Measurements from ENCODE around the gene FAH. TPM values are rescaled to one million over a fixed set of nuclear protein-coding genes. Genes with fewer than 3 reads are reported as not detected.
"Not testable (repeated sequence)": the region's sequence is repeated elsewhere in the genome, so short reads cannot be mapped to it uniquely, and the experiment has no call there.

Gene FAH
- total RNA-seq, 1 experiment from 2014 or later = 27.6 TPM

DNA sequence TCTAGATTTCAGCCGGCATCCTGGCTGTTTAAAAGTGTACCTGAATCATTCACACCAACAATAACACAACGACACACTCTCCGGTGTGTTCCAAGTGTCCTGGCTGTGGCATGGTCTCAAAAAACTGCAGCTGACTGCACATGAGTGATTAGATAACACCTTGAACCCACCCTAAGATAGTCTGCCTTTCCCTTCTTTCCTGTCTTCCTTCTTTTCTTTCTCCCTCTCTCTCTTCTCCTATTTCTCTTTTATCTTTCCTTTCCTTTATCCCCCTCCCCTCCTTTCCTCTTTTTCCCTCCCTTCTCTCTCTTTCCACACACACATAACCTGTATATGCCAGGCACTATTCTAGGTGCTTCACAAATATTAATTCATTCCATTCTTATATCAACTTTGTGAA is 1.2 kb upstream of the FAH start:
- no peak for DNase-seq (ENCODE audit: low spot score)

DNA sequence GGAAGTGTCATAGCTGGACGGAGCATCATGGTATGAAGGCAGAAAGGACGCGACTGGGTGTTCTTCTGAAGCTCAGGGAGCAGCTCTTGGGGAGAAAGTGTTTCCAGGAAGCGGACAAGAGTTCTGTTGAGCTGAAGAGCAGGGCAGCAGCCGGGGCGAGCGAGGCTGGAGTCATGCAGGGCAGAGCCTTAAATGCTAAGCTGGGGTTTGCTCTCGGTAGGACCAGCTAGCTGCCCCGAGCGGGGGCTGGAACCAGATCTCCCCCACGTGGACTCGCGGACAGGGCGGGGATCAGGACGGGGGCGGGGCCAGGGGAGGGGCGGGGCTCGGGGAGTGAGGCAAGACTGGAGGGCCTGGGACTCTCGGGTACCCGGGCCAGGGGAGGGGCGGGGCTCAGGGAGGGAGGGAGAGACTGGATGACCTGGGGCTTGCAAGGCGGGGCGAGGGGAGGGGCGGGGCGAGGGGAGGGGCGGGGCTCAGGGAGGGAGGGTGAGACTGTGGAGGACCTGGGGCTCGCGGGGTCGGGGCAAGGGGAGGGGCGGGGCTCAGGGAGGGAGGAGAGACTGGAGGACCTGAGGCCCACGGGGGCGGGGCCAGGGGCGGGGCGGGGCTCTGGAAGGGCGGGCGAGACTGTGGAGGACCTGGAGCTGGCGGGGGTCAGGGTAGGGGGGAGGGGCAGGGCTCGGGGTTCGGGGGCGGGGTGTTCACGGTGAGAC is 461 bp upstream of the FAH start:
- DNase-seq (ENCODE audit: low spot score) = peak; percentile 92

DNA sequence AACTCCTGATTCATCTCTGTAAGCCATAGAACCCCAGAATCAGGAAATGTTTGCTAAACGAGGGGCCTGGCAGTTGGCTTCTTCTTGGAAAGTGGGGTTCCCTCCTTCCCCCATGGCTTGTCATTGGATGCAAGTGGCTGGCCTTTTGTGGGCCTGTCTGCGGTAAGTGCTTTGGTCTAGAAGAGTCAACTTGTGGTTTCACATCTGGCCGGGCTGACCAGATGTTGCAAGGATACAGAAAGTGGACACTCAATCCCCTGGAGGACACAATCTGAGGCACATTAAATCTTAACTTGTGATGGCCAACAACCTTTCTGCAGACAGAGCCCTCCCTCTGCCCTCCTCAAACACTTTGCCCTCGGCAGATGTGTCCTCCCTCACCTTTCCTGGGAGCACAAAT is 1.1 kb downstream of the FAH start:
- DNase-seq (ENCODE audit: low spot score) = no peak

DNA sequence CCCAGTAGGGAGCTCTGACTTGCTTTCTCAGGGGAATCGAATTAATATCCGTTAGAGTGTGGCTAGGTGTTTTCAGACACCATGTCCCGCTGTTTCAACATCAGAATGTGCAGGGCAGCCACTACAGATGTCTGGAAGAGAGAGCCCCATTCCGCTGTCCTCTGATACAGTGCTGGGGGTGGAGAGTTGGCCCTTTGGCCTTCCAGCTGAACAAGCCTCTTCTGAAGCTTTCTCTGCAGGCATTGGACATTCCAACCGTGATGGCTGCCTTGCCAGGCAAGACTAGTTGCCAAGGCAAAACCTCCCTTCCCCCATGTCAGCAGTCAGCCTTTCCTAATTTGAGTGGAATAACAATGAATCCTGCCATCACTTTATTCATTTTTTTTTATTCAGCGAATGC is 1.5 kb downstream of the FAH start:
- DNase-seq (ENCODE audit: low spot score) = no peak

DNA sequence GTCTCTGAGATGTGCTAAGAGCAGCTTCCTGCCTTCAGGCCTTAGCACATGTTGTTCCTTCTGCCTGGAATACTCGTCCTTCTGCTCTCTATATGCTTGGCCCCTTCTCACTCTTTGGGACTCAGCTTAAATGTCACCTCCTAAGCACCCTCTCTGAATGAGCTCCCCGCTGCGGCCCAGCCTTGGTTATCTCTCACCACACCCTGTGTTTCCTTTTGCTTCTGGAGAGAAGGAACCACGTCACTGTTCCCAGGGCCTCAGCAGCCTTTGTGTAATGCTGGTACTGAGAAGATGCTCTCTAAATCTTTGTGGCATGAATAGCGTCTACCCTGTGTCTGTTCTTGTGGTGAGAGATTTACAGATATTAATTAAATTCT is 2.2 kb downstream of the FAH start:
- no peak for DNase-seq (ENCODE audit: low spot score)

DNA sequence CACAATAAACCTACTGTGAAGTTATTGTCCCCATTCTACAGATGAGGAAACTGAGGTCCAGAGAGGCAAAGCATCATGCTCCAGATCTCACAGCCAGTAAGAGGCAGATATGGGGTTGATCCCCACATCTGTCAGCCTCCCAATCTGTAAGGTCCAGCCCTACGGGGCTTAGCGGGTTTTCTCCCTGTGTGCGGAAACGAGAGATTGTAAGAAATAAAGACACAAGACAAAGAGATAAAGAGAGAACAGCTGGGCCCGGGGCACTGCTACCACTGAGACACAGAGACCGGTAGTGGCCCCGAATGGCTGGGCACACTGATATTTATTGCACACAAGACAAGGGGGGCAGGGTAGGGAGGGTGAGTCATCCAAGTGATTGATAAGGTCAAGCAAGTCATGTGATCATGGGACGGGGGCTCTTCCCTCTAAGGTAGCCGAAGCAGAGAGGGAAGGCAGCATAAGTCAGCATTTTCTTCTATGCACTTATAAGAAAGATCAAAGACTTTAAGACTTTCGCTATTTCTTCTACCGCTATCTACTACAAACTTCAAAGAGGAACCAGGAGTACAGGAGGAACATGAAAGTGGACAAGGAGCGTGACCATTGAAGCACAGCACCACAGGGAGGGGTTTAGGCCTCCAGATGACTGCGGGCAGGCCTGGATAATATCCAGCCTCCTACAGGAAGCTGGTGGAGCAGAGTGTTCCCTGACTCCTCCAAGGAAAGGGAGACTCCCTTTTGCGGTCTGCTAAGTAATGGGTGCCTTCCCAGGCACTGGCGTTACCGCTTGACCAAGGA is 2.8 kb downstream of the FAH start:
- not testable (repeated sequence) for DNase-seq (ENCODE audit: low spot score)

DNA sequence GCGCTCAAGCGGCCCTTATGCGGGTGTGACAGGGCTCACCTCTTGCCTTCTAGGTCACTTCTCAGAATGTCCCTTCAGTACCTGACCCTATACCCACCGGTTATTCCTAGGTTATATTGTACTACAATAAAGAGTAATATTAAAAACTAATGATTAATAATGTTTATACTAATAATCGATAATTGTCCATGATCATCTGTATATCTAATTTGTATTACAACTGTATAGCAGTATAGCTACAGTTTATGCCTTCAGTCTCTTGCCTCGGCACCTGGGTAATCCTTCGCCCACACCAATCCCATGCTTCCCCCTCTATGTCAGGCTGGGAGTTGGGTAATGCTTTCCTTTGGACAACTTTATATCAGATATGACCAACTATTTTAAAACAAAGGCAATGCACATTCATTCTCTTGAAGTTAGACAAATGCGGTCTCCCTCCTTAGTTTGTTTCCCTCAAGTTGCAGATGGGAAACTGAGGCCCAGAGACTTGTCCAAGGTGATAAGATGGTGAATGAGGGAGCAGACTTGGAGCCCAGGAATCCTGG is 3.4 kb downstream of the FAH start:
- DNase-seq (ENCODE audit: low spot score) = no peak

DNA sequence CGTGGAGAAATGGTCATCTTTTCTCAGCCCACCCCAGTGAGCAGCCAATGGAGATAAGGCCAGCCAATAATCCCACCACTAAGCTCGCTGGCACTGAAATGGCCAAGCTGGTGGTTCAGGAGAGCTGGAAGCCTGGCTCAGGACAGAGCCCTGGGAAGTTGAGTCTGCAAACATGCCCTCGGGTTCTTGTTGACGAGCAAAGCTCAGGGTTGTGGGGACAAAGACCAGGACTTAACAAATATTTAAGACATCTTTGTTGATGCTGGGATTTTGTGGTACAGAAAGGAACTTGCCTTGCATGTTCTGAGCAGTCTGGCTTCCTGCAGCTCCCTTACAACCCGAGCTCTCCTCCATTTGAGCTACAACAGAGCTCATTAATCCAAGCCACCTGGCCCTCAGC is 4.4 kb downstream of the FAH start:
- no peak for DNase-seq (ENCODE audit: low spot score)

DNA sequence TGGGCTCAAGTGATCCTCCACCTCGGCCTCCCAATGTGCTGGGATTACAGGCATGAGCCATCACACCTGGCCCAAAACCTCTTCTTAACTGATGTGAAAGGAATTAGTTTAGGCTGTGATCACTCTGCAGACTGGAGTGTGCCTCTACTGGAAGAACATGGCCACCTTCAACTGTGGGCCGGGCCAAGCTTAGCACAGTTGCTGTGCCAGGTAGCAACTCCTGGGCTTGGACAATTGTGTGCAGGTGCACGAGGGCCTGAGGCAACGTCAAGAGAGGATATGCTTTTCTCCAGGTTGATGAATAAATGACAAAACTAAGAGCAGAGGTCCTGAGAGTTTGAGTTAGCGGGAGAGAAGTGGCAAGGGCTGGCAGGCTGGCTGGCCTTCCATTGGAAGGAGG is 6.5 kb downstream of the FAH start:
- no peak for DNase-seq (ENCODE audit: low spot score)

DNA sequence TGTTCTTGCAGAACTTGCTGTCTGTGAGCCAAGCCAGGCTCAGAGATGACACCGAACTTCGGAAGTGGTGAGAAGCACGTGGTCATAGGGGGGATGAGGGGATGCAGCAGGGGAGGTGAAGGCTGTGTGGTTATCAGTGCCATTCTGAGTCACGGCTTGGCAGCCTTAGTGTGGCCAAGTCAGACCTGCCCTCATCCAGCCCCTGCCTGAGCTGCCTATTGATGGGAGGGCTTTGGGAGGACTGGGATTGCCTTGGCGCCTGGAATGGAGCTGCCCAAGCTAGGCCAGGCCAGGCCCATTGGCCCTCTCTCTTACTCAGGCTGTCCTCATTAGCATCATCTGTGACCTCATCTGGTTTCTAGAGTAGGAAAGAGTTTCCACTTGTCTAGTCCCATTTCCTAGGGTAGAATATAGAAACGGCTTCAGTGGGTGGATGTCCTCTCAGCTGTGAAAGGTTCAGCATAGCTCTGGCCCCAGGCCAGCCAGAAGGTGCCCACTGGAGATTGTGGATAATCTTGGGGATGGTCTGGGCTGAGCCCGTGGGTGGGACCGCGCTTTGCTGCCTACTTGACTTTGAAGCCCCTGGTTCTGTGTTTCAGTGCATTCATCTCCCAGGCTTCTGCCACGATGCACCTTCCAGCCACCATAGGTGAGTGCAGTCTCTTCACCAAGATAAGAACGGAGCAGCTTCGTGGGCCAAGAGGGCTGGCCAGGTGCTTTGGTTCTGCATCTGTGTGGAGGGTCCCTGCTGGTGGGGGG is 7.2 kb downstream of the FAH start:
- no peak for DNase-seq (ENCODE audit: low spot score)

DNA sequence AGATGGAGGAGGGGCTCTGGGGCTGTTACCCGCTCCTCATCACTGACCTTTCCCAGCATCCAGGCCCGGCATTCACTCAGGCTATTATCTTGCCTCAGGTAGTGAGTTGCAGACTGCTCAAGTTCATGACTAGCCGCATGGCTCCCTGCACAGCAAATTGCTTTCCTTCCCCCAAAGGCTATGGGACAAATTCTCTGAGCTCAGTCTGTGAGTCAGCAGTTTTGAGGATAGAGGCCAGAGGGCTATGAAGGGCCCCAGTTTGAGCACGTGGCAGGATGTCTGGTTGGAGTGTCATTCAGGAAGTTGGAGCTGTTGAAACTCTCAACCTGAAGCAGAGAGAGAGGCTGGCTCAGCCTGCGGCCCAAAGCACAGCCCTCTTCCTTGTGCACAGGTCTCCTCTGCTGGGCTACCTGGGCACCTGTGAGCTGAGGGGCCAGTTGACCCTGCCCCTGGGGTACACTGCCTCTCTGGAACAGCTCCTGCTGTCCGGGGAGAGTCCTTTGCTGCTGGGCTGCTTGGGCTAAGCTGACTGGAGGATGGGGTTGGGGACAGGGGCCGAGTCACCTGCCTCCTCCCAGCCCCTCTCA is 7.9 kb downstream of the FAH start:
- DNase-seq (ENCODE audit: low spot score) = no peak

DNA sequence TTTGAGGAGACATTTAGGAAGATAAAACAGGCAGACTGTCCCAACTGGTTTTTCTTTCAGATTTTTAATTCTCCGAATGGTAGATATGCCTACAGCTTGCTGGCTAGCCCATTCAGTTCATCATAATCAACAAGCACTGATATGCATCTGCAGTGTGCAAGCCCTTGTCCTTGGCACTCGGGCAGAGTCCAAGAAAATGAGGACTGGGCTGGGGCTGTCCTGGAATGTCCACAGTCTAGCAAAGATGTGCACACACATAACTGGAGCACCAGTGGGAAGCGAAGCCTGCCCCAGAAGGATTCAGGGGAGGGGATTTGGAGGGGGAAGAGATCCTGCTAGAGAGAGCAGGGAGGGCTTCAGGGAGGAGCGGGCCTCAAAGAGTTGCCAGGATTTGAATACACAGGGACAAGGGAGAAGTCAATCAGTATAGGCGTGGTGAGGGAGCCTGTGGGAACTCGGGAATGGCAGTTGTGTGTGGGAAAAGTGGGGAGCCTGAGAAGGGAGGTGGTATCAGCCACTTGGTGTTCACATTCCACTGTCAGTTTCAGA is 8.7 kb downstream of the FAH start:
- no peak for DNase-seq (ENCODE audit: low spot score)

DNA sequence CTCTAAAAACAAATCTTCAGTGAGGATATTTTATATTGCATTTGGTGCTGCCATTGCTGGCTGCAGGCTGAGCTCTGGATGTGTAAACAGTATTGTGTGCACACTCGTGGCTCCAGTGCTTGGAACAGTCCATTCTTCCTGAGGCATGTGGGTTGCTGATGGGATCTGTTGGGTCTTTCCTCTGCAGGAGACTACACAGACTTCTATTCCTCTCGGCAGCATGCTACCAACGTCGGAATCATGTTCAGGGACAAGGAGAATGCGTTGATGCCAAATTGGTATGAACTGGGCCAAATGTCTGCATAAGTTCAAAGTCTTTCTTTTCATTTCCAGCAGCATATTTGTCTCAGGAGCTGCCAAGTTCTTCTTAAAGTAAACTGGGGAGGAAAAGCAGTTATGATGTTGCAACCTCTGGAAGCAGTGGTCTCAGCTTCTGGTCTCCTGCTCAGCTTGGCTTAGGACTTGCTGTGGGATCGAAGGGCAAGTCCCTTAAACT is 9.3 kb downstream of the FAH start:
- no peak for DNase-seq (ENCODE audit: low spot score)

DNA sequence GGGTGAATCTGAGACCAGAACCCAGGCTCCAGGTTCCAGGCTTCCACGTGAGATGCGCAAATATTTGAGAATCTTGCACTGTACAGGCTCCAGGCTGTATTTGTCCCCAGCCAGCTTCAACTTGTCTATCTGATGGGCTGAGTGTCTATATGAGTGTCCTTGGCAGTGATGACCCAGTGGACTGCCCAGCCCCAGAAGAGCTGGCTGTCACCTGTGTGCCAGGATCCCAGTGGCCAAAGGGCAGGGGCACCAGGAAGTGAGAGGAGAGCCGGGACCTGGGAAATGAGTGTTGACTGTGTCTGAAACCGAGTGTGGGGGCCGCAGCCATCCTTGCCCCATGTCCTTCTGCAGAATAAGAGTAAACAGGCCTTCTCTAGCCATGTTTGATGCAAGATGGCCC is 10.4 kb downstream of the FAH start:
- no peak for DNase-seq (ENCODE audit: low spot score)

DNA sequence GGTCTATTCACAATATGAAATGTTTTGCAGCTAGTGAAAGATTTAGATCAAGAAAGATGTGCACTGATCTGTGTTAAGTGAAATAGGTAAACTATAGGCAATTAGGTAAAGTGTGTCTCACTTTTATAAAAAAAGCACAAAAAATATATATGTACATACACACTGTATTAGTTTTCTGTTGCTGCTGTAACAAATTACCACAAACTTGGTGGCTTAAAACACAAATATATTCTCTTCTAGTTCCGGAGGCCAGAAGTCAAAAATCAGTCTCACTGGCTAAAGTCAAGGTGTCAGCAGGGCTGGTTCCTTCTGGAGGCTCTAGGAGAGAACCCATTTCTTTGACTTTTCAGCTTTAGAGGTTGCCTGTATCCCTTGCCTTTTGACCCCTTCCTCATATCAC is 11.1 kb downstream of the FAH start:
- no peak for DNase-seq (ENCODE audit: low spot score)

DNA sequence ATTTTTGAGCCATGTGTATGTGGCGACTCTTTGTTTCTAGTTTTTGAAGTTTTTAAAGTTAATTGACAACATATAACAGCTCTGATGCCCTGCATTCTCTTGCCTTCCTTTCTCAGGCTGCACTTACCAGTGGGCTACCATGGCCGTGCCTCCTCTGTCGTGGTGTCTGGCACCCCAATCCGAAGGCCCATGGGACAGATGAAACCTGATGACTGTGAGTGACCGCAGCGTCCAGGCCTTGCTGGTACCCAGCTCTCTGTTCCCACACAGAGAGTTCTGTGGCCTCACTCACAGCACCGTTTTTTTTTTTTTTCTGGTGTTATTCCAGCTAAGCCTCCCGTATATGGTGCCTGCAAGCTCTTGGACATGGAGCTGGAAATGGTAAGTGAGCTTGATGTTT is 15.1 kb downstream of the FAH start:
- no peak for DNase-seq (ENCODE audit: low spot score)

DNA sequence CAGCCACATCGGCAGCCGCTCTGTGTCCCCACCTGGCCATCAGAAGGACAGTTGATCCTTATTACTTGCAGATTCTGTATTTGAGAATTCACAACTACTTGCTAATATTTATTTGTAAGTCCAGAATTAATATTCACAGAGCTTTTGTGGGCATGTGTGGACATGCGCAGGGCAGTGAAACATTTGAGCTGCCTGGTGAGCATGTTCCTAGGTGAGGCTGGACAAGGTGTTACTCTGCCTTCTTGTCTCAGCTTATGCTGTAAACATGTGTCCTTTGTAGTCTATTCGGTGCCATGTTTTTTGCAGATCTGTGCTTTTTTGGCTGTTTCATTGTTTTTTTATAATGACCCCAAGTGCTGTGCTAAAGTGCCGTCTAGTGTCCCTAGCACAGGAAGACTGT is 15.6 kb downstream of the FAH start:
- DNase-seq (ENCODE audit: low spot score) = no peak

DNA sequence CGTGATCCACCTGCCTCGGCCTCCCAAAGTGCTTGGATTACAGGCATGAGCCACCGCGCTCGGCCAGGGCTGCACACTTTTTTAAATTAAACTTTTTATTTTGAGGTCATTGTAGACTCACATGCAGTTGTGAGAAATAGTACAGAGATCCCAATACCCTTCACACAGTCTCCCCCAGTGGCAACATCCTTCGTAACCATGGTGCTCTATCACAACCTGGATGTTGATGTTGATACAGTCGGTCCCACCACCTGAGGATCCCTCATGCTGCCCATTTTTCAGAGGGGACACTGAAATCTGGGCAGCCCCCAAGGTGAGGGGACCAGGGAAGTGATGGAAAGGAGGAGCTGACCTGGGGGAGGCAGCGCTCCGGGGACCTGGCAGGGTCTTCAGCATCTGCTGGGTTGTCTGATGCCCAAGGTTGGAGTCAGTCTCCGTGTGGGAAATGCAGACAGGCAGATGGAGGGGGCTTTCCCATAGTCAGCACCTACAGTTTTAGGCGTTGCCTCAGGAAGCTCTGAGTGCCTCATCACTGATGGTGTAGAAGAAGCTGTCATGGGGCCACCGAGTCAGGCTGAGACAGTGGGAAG is 17.1 kb downstream of the FAH start:
- DNase-seq (ENCODE audit: low spot score) = no peak

DNA sequence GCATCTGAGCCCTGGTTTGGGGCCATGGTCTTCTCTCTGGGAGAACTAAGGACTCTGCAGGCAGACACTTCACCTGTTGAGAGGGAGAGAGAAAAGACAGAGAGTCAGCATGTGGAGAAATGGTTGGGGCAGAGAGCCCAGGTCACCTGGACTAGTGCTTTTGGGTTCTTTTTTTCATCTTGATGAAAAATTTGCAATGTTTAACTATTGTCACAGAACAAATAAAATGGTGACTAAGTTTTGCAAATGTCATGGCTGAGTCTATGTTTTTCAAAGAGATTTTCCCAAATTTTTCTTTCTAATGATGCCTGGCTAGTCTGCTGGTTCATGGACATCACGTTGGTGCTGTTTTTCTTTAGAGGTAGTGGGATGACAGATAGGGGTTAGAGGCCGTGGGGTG is 17.8 kb downstream of the FAH start:
- DNase-seq (ENCODE audit: low spot score) = no peak

DNA sequence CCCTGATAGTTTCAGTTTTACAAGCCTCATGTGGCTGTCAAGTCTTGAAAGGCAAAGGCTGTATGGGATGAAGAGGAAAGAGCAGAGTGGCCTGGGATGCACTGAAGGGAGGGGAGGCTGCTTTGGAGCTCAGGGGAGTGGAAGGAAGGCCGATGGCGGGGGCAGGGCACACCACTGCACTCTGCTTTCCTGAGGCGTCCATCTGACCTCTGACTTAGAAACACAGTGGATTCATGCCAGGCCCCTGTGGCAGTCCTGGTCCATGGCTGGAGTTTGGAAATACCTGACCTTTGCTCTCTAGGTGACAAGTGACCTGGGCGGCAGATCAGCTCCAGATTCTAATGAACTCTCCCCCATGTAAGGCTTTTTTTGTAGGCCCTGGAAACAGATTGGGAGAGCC is 19.0 kb downstream of the FAH start:
- DNase-seq (ENCODE audit: low spot score) = no peak

DNA sequence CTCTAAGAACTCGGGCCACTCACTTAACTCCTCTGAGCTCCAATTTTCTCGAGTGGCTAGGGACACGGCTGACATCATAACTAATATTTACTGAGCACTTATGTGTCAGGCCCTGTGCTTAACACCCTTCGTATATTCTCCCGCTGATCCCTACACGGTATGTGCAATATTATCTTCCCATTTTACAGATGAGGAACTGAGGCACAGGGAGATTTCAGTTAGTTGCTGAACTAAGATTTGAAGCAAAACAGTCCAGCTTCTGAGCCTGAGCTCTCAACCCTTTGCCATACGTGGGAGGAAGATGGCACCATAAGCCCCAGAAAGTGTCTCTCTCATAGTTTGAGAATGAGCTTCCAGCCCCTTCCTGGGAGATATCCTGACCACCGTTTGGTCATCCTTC is 19.6 kb downstream of the FAH start:
- no peak for DNase-seq (ENCODE audit: low spot score)

Measured in HT-29 (cell line).